Suprapubic skin (tissue), 4 donors: ENCODE measurements around the gene WASF1. TPM values are rescaled to one million over a fixed set of nuclear protein-coding genes. Genes with fewer than 3 reads are reported as not detected.

Experiments
- DNase-seq, 2 donors: peaks; one replicate each; pipeline ENCODE4 v3.0.0-alpha.2; 2019; ENCODE audit warnings: low spot score in 2 of 2
- H3K27ac ChIP-seq: fragments of 200-600 bp; sonication (generic); one replicate; pipeline ENCODE4 v1.5.1; 2019
- H3K27me3 ChIP-seq: fragments of 200-600 bp; sonication (generic); one replicate; pipeline ENCODE4 v1.5.1; 2019
- H3K36me3 ChIP-seq: fragments of 200-600 bp; sonication (generic); one replicate; pipeline ENCODE4 v1.5.1; 2019
- H3K4me1 ChIP-seq: fragments of 200-600 bp; sonication (generic); one replicate; pipeline ENCODE4 v1.5.1; 2019
- H3K4me3 ChIP-seq: fragments of 200-600 bp; sonication (generic); one replicate; pipeline ENCODE4 v1.5.1; 2019; ENCODE audit warnings: mild to moderate bottlenecking
- H3K9me3 ChIP-seq: fragments of 200-600 bp; sonication (generic); one replicate; pipeline ENCODE4 v1.5.1; 2019
- EP300 ChIP-seq: sonication (generic); formaldehyde crosslinking; IDR thresholded peaks from one replicate; pipeline ENCODE4 v1.6.1; 2017; ENCODE audit warnings: antibody characterized with exemption
- POLR2A ChIP-seq, 2 donors: fragments of 450-650 bp; IDR thresholded peaks; one replicate each; pipeline ENCODE4 v1.6.1; 2017; ENCODE audit warnings: antibody characterized with exemption in 2 of 2, mild to moderate bottlenecking in 2 of 2, moderate library complexity in 2 of 2
- POLR2AphosphoS5 ChIP-seq, 3 donors: sonication (generic); formaldehyde crosslinking; IDR thresholded peaks; one replicate each; pipeline ENCODE4 v1.6.1; 2017; ENCODE audit warnings: antibody characterized with exemption in 3 of 3
- WGBS: methylation state at CpG from one replicate; pipeline ENCODE4 v1.1.5; 2018; 5-methylcytosine and 5-hydroxymethylcytosine counted together
- total RNA-seq, 4 donors: library from RNA; depleted of rRNA; stranded (reverse); fragments of >200 nt; gene quantifications; one replicate each; pipeline ENCODE4 v1.1.0, GENCODE V29; 2016
- TF ChIP-seq, protein P1 (sequence below), 2 donors: fragments of 200-600 bp in 1 of 2; fragments of 450-650 bp in 1 of 2; sonication (generic) in 1 of 2; IDR thresholded peaks; one replicate each; pipeline ENCODE4 v1.5.1; 2016 to 2019; ENCODE audit warnings: antibody characterized with exemption in 2 of 2, mild to moderate bottlenecking in 1 of 2, moderate library complexity in 1 of 2

WASF1 gene
- total RNA-seq, 4 donors from 2014 or later = 5.9 to 10.9 (median 6.2) TPM

DNA sequence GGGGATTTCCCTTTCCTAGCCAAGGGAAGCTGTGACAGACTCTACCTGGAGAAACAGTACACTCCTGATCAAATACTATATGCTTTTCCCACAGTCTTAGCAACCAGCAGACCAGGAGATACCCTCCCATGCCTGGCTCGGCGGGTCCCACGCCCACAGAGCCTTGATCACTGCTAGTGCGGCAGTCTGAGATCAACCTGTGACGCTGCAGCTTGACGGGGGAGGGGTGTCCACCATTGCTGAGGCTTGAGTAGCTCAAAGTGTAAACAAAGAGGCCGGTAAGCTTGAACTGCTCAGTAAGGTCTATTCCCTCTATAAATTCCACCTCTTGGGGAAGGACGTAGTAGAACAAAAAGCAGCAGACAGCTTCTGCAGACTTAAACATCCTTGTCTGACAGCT is 63.2 kb downstream of the WASF1 start:
- no peak for TF ChIP-seq POLR2AphosphoS5 (IDR thresholded peaks at IDR 0.05)
- TF ChIP-seq POLR2A (IDR thresholded peaks at IDR 0.05) = no peak
- TF ChIP-seq, protein P1, sequence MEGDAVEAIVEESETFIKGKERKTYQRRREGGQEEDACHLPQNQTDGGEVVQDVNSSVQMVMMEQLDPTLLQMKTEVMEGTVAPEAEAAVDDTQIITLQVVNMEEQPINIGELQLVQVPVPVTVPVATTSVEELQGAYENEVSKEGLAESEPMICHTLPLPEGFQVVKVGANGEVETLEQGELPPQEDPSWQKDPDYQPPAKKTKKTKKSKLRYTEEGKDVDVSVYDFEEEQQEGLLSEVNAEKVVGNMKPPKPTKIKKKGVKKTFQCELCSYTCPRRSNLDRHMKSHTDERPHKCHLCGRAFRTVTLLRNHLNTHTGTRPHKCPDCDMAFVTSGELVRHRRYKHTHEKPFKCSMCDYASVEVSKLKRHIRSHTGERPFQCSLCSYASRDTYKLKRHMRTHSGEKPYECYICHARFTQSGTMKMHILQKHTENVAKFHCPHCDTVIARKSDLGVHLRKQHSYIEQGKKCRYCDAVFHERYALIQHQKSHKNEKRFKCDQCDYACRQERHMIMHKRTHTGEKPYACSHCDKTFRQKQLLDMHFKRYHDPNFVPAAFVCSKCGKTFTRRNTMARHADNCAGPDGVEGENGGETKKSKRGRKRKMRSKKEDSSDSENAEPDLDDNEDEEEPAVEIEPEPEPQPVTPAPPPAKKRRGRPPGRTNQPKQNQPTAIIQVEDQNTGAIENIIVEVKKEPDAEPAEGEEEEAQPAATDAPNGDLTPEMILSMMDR (IDR thresholded peaks at IDR 0.05) = no peak
- no peak for TF ChIP-seq EP300
- no peaks in the 10 kb centered on the region for H3K4me1 ChIP-seq
- DNase-seq = no peak
- H3K4me3 ChIP-seq = no peak overlapping the region
- H3K9me3 ChIP-seq = no peaks in the 10 kb centered on the region
- H3K27me3 ChIP-seq = no peaks in the 10 kb centered on the region
- H3K27ac ChIP-seq = no peak overlapping the region
- 91% methylated on average over 8 of the region's 8 CpGs for WGBS
- no peaks in the 10 kb centered on the region for H3K36me3 ChIP-seq

DNA sequence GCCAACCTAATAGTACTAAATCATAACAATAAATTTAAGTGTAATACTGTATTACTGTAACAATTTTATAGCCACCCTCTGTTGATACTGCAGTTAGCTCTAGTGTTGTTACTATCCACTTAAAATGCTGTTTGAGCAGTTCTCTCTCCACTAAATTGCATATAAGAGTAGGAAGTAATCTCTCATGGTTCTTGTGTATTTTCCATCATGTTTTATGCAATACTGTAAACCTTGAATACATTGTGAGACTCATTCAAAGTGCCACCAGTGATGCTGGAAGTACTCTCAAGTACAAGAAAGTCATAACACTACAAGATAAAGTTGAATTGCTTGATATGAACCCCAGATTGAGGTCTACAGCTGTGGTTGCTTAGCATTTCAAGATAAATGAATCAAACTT is 65.5 kb downstream of the WASF1 start:
- Histone ChIP-seq H3K9me3 (no peaks in the 10 kb centered on the region), H3K4me3 (no peak overlapping the region), H3K27me3 (no peaks in the 10 kb centered on the region), H3K36me3 (no peaks in the 10 kb centered on the region), H3K4me1 (no peaks in the 10 kb centered on the region), H3K27ac (no peak overlapping the region)
- no peak for TF ChIP-seq POLR2A (IDR thresholded peaks at IDR 0.05)
- TF ChIP-seq EP300 = no peak
- no peak for TF ChIP-seq POLR2AphosphoS5 (IDR thresholded peaks at IDR 0.05)
- TF ChIP-seq, protein P1 (IDR thresholded peaks at IDR 0.05) = no peak
- DNase-seq = no peak

GRCh38 chr6:110105296-110105695 is 74.2 kb downstream of the WASF1 start:
- 90% methylated on average over 4 of the region's 4 CpGs for WGBS
- no peaks in the 10 kb centered on the region for H3K9me3 ChIP-seq
- no peak for DNase-seq
- peaks cover 5% of the 10 kb centered on the region for H3K36me3 ChIP-seq
- TF ChIP-seq, protein P1 (IDR thresholded peaks at IDR 0.05) = no peak
- TF ChIP-seq POLR2A (IDR thresholded peaks at IDR 0.05) (no peak), EP300 (no peak), POLR2AphosphoS5 (IDR thresholded peaks at IDR 0.05) (no peak)
- H3K4me3 ChIP-seq = no peak overlapping the region
- H3K27me3 ChIP-seq = no peaks in the 10 kb centered on the region
- no peak overlapping the region for H3K27ac ChIP-seq
- no peaks in the 10 kb centered on the region for H3K4me1 ChIP-seq

GRCh38 chr6:110103260-110103659 is 76.2 kb downstream of the WASF1 start:
- Histone ChIP-seq H3K36me3 (peaks cover 5% of the 10 kb centered on the region), H3K4me3 (no peak overlapping the region), H3K4me1 (no peaks in the 10 kb centered on the region)

DNA sequence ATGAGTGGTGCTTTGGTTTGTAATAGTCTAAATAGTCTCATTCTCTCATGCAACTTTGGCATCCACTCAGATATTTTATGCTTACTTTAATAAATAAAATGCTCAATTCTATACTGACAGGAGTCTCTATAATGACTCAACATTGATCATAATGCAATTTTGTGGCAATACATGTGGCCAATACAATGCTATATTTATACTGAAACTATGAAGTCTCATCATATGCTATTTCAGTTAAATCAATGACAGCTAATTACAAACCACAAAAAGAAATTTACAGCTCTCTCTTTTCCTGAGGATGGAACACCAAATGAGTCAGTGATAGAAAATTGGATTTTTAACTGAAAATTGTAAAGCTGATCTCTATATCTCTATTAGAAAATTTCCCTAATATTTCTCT is 77.1 kb downstream of the WASF1 start:
- TF ChIP-seq POLR2A (IDR thresholded peaks at IDR 0.05) = no peak
- TF ChIP-seq POLR2AphosphoS5 (IDR thresholded peaks at IDR 0.05) = no peak
- TF ChIP-seq, protein P1 (IDR thresholded peaks at IDR 0.05) = no peak
- TF ChIP-seq EP300 = no peak
- Histone ChIP-seq H3K4me1 (peaks cover 3% of the 10 kb centered on the region), H3K27me3 (no peaks in the 10 kb centered on the region), H3K27ac (no peak overlapping the region), H3K4me3 (no peak overlapping the region), H3K36me3 (peaks cover 5% of the 10 kb centered on the region), H3K9me3 (no peaks in the 10 kb centered on the region)
- no peak for DNase-seq

More at GRCh38 chr6:110103260-110103659, 76.2 kb downstream of the WASF1 start:
- Histone ChIP-seq H3K27me3 (no peaks in the 10 kb centered on the region), H3K27ac (no peak overlapping the region), H3K9me3 (no peaks in the 10 kb centered on the region)
- 94% methylated on average over 4 of the region's 4 CpGs for WGBS
- DNase-seq = no peak
- TF ChIP-seq EP300 (no peak), POLR2AphosphoS5 (IDR thresholded peaks at IDR 0.05) (no peak), POLR2A (IDR thresholded peaks at IDR 0.05) (no peak)
- TF ChIP-seq, protein P1 (IDR thresholded peaks at IDR 0.05) = no peak
